ENCODE data around the gene PLN. TPM values are rescaled to one million over a fixed set of nuclear protein-coding genes. Genes with fewer than 3 reads are reported as not detected.

The PLN gene
- total RNA-seq, 3 donors from 2014 or later, result 4.2 to 145 (median 19.5) TPM

- no peaks in the 10 kb centered on the region for H3K36me3 ChIP-seq (ENCODE audit: low read depth)
- intact Hi-C loops (cut with DNase I, micrococcal nuclease), result loop anchor here in 1 of 2 donors (10.0 kb wide), 1 partner anchor 220 kb away; no protein-coding TSS in a partner anchor
- H3K4me1 ChIP-seq (ENCODE audit: low read depth), result no peaks in the 10 kb centered on the region
- no peak for TF ChIP-seq CTCF (IDR thresholded peaks at IDR 0.05)
- ATAC-seq, result no peak
- H3K4me3 ChIP-seq, result no peak overlapping the region
- no peaks in the 10 kb centered on the region for H3K9me3 ChIP-seq
- no peak for DNase-seq
Measured at GRCh38 chr6:118504611-118505010, 43.5 kb upstream of the PLN start.

GRCh38 chr6:118505656-118506055 lies 42.4 kb upstream of the PLN start:
- ATAC-seq, result no peak

GRCh38 chr6:118506071-118506638 lies 41.9 kb upstream of the PLN start:
- intact Hi-C loops (cut with DNase I, micrococcal nuclease), result loop anchor here in 1 of 2 donors (10.0 kb wide), 1 partner anchor 221 kb away; no protein-coding TSS in a partner anchor
- ATAC-seq, result no peak
- no peak for TF ChIP-seq CTCF (IDR thresholded peaks at IDR 0.05)
- H3K36me3 ChIP-seq (ENCODE audit: low read depth), result no peaks in the 10 kb centered on the region
- no peaks in the 10 kb centered on the region for H3K9me3 ChIP-seq
- H3K4me3 ChIP-seq, result no peak overlapping the region
- no peak for DNase-seq
- H3K4me1 ChIP-seq (ENCODE audit: low read depth), result no peaks in the 10 kb centered on the region

More at GRCh38 chr6:118505656-118506055, 42.4 kb upstream of the PLN start:
- DNase-seq, result no peak
- no peaks in the 10 kb centered on the region for H3K4me1 ChIP-seq (ENCODE audit: low read depth)
- H3K9me3 ChIP-seq, result no peaks in the 10 kb centered on the region
- no peak for TF ChIP-seq CTCF (IDR thresholded peaks at IDR 0.05)
- no peaks in the 10 kb centered on the region for H3K36me3 ChIP-seq (ENCODE audit: low read depth)
- intact Hi-C loops (cut with DNase I, micrococcal nuclease), result loop anchor here in 1 of 2 donors (10.0 kb wide), 1 partner anchor 221 kb away; no protein-coding TSS in a partner anchor
- H3K4me3 ChIP-seq, result no peak overlapping the region

DNA sequence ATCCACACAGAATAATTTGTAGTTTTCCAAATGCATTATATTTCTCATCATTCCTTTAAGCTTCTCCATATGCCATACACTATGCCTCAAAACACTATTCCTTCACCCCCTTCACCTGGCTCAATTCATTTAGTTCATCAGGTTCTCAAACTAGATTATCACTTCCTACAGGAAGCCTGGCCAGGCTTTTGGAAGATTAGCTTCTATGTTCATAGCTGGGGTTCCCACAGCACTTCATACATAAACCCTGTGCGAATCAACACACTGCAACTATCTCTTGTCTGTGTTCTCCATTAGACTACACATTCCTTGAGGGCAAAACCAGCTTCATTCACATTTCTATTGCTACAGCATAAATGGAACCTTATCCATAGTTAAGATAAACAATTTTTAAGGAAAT lies 40.5 kb upstream of the PLN start:
- Histone ChIP-seq H3K36me3 (ENCODE audit: low read depth) (no peaks in the 10 kb centered on the region), H3K9me3 (no peaks in the 10 kb centered on the region), H3K4me3 (no peak overlapping the region), H3K4me1 (ENCODE audit: low read depth) (no peaks in the 10 kb centered on the region)
- intact Hi-C loops (cut with DNase I, micrococcal nuclease), result loop anchor here in 1 of 2 donors (10.0 kb wide), 1 partner anchor 223 kb away; no protein-coding TSS in a partner anchor
- DNase-seq, result no peak
- TF ChIP-seq CTCF (IDR thresholded peaks at IDR 0.05), result no peak
- no peak for ATAC-seq

DNA sequence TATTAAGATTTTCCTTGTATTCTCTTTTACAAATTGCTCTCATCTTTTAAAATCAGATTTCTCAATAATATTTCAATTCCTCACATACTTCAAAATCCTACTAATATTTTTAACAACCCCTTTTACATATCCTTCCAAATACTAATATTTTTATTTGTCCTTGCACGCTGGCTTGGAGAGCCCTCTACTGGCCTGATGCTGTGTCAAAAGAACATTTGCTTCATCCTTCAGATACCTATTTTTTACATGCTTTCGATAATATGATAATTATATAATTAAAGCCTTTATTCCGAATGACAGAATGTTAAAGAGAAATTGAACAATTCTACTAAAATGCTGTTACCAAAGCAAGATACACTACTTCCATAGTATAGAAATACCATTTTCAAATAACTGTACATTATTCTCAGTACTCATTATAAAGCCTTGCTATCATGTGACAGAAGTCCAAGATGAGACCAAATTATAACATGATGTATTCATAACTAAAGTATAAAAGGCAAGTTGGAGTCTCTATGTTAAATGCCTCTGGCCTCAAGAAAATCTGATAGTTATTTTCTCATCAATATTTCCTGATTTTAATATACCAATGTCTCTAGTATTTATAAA lies 39.0 kb upstream of the PLN start:
- no peaks in the 10 kb centered on the region for H3K4me1 ChIP-seq (ENCODE audit: low read depth)
- no peak for ATAC-seq
- no peaks in the 10 kb centered on the region for H3K36me3 ChIP-seq (ENCODE audit: low read depth)
- no peak overlapping the region for H3K4me3 ChIP-seq
- peak in 1 of 3 donors; percentile 9 for DNase-seq
- intact Hi-C loops (cut with DNase I, micrococcal nuclease), result loop anchor here in 1 of 2 donors (10.0 kb wide), 1 partner anchor 224 kb away; no protein-coding TSS in a partner anchor
- TF ChIP-seq CTCF (IDR thresholded peaks at IDR 0.05), result no peak
- no peaks in the 10 kb centered on the region for H3K9me3 ChIP-seq

Data from mucosa of descending colon (tissue), 3 donors.